Kidney (tissue), 14 donors: ENCODE results near the gene ANKRD11. TPM values are rescaled to one million over a fixed set of nuclear protein-coding genes. Genes with fewer than 3 reads are reported as not detected.

Experiments used
- DNase-seq, 5 donors: peaks; one replicate each; pipeline ENCODE4 v3.0.0-alpha.2; 2013 to 2020
- FAIRE-seq: peaks from 2 replicates; lab custom pipeline; 2012; peaks lifted over from hg19 to GRCh38; lab: Jason Lieb, UNC
- H3K27ac ChIP-seq, 2 donors: one replicate each; pipeline ENCODE4 v1.7.0; 2013; ENCODE audit warnings: low read depth in 2 of 2, low read length in 2 of 2, inconsistent platforms in 1 of 2
- H3K27me3 ChIP-seq: one replicate; pipeline ENCODE4 v1.7.1; 2013; ENCODE audit warnings: low read length, inconsistent platforms; ENCODE audit not compliant: control insufficient read depth, insufficient read depth
- H3K36me3 ChIP-seq, 3 donors: one replicate each; pipeline versions ENCODE4 v1.7.0 to v1.7.1; 2013; ENCODE audit warnings: low read length in 3 of 3, control low read depth in 1 of 3, inconsistent platforms in 1 of 3; ENCODE audit not compliant: insufficient read depth in 3 of 3, control insufficient read depth in 2 of 3
- H3K4me1 ChIP-seq, 3 donors: one replicate each; pipeline versions ENCODE4 v1.7.0 to v1.7.1; 2013; ENCODE audit warnings: low read length in 3 of 3, inconsistent platforms in 1 of 3, low read depth in 1 of 3; ENCODE audit not compliant: control insufficient read depth in 2 of 3, insufficient read depth in 2 of 3
- H3K4me3 ChIP-seq, 3 donors: one replicate each; pipeline versions ENCODE4 v1.7.0 to v1.8.1; 2013; ENCODE audit warnings: low read length in 3 of 3, control low read depth in 1 of 3, inconsistent platforms in 1 of 3
- H3K9ac ChIP-seq, 3 donors: one replicate each; pipeline versions ENCODE4 v1.7.0 to v1.7.1; 2013; ENCODE audit warnings: low read length in 3 of 3, control low read depth in 1 of 3, inconsistent platforms in 1 of 3
- H3K9me3 ChIP-seq, 3 donors: one replicate each; pipeline versions ENCODE4 v1.7.0 to v1.7.1; 2013; ENCODE audit warnings: low read length in 3 of 3, control low read depth in 1 of 3, inconsistent platforms in 1 of 3; ENCODE audit not compliant: control insufficient read depth in 2 of 3, insufficient read depth in 1 of 3
- CTCF ChIP-seq: IDR thresholded peaks from 3 replicates; pipeline ENCODE4 v1.5.1; 2012; ENCODE audit warnings: mild to moderate bottlenecking, moderate library complexity, borderline replicate concordance; ENCODE audit not compliant: insufficient read depth; ENCODE audit errors: extremely low read depth
- intact Hi-C: fragments of 100-400 bp; cut with DNase I; formaldehyde crosslinking; loops from one replicate; pipeline ENCODE4 v1.11.1; 2022
- polyA plus RNA-seq: library from polyadenylated mRNA; stranded (reverse); fragments of 350-450 nt; fragmentation: Illumina TruSeq; extraction: RNeasy Lipid Tissue Mini Kit (QIAGEN cat#74804); gene quantifications from one replicate; pipeline ENCODE4 v1.2.3, GENCODE V29; 2014; ENCODE audit warnings: low read depth, low replicate concordance; ENCODE audit not compliant: insufficient read depth
- total RNA-seq: library from RNA; stranded (reverse); fragmentation: NEBNext Ultra II Directional; extraction: Animal tissue kit (Norgen Biotek cat#: 25700); gene quantifications from one replicate; pipeline ENCODE4 v1.2.1, GENCODE V29; 2021
- donor health status: control.
- donor health status: control.
- donor health status: control.
- donor health status: control.
- donor health status: control.
- donor health status: DM: yes; HTN: yes; CAD: no.
- donor health status: Normal renal cell carcinoma (clear cell type).

The ANKRD11 gene
- total and polyA plus RNA-seq, 2 donors from 2014 or later = 36.2 to 154 TPM

- H3K4me3 ChIP-seq = no peak overlapping the region
- H3K36me3 ChIP-seq = no peaks in the 10 kb centered on the region
- H3K4me1 ChIP-seq = peaks cover 3 to 50% (median 40%) of the 10 kb centered on the region in 3 donors
- no peaks in the 10 kb centered on the region for H3K27me3 ChIP-seq
- intact Hi-C loops = no loop called here
- FAIRE-seq = no peak
- DNase-seq = peak in 1 of 5 donors; percentile 62
- TF ChIP-seq CTCF = no peak
- no peaks in the 10 kb centered on the region for H3K9me3 ChIP-seq
- no peak overlapping the region for H3K9ac ChIP-seq
- no peak overlapping the region for H3K27ac ChIP-seq
These were observed 94.2 kb downstream of the ANKRD11 start for GRCh38 chr16:89396156-89396555.

- intact Hi-C loops = no loop called here
- H3K27ac ChIP-seq = peak overlapping the region; percentile 20 to 77
- H3K27me3 ChIP-seq = no peaks in the 10 kb centered on the region
- peak overlapping the region in 1 of 3 donors; percentile 56 for H3K9ac ChIP-seq
- peak overlapping the region in 2 of 3 donors; percentile 15 to 16 for H3K4me3 ChIP-seq
- peaks cover 3 to 50% (median 41%) of the 10 kb centered on the region in 3 donors for H3K4me1 ChIP-seq
- FAIRE-seq (peak; percentile 6), DNase-seq (peak; percentile 87 to 96 (median 94))
- no peaks in the 10 kb centered on the region for H3K36me3 ChIP-seq
- no peak for TF ChIP-seq CTCF
- no peaks in the 10 kb centered on the region for H3K9me3 ChIP-seq
These were observed 94.9 kb downstream of the ANKRD11 start for GRCh38 chr16:89395150-89396142.

GRCh38 chr16:89393738-89394406 lies 96.5 kb downstream of the ANKRD11 start:
- DNase-seq (peak in 1 of 5 donors; percentile 77), FAIRE-seq (no peak)
- intact Hi-C loops = no loop called here
- H3K9me3 ChIP-seq = no peaks in the 10 kb centered on the region
- no peaks in the 10 kb centered on the region for H3K36me3 ChIP-seq
- no peak overlapping the region for H3K27ac ChIP-seq
- TF ChIP-seq CTCF = no peak
- no peaks in the 10 kb centered on the region for H3K27me3 ChIP-seq
- peaks cover 3 to 49% (median 40%) of the 10 kb centered on the region in 3 donors for H3K4me1 ChIP-seq
- H3K9ac ChIP-seq = no peak overlapping the region
- H3K4me3 ChIP-seq = no peak overlapping the region
